Measurements from ENCODE around the gene BCL2.

BCL2 gene

GRCh38 chr18:63113899-63114565 is 205.5 kb downstream of the BCL2 start:
- WGBS, 2 experiments (ENCODE audit: insufficient coverage in 2 of 2) = 84 to 87% methylated on average over 3 of the region's 5 CpGs
- no peak overlapping the region for H3K27ac ChIP-seq (ENCODE audit: low read depth, low read length, severe bottlenecking)
- no peak overlapping the region for H3K4me3 ChIP-seq (ENCODE audit: extremely low read depth, insufficient read depth, low read length, poor library complexity, severe bottlenecking)
- peaks cover 6% of the 10 kb centered on the region for H3K9me3 ChIP-seq (ENCODE audit: control insufficient read depth, low read length)
- H3K4me1 ChIP-seq (ENCODE audit: control insufficient read depth, insufficient read depth, low read length, poor library complexity, severe bottlenecking) = no peaks in the 10 kb centered on the region
- H3K36me3 ChIP-seq (ENCODE audit: control insufficient read depth, insufficient read depth, low read length) = no peaks in the 10 kb centered on the region

GRCh38 chr18:63112706-63113105 is 206.9 kb downstream of the BCL2 start:
- Histone ChIP-seq H3K27ac (ENCODE audit: low read depth, low read length, severe bottlenecking) (no peak overlapping the region), H3K36me3 (ENCODE audit: control insufficient read depth, insufficient read depth, low read length) (no peaks in the 10 kb centered on the region), H3K4me1 (ENCODE audit: control insufficient read depth, insufficient read depth, low read length, poor library complexity, severe bottlenecking) (no peaks in the 10 kb centered on the region), H3K4me3 (ENCODE audit: extremely low read depth, insufficient read depth, low read length, poor library complexity, severe bottlenecking) (no peak overlapping the region), H3K9me3 (ENCODE audit: control insufficient read depth, low read length) (peaks cover 6% of the 10 kb centered on the region)
- whole genome bisulfite sequencing, 2 experiments (ENCODE audit: insufficient coverage in 2 of 2) = 91 to 94% methylated on average over 5 of the region's 5 CpGs

DNA sequence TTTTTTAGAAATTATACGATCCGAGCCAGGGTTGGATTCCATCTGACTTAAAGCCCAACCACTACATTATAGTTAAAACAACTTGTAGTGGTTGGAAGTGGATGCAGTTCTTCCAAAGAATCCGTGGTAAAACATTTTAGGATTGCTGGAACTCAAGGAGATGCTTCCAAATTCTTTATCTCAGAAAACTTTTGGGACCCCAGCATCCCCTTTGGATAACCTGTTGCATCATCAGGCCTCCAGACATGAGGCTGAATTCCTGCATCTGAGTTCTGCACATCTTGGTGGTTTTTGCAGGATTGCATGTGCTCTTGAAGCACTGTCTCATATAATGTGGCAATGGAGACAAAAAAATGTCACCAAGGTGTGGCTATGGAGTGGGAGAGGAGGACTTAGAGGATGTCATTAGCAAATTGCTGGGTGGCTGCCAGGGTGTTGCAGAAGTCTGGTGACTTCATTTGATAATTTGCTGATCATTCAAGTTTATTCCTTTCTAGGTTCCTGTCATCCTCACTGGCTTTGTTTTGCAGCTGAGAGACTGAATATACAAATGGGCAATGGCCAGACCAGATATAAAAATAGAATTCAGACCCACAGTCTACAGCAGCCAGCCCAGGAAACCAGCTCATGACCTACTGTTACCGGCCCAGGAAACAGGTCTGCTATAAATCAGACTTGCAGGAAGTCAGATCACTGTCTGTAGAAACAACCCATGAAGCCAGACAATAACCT is 207.7 kb downstream of the BCL2 start:
- H3K4me1 ChIP-seq (ENCODE audit: control insufficient read depth, insufficient read depth, low read length, poor library complexity, severe bottlenecking) = no peaks in the 10 kb centered on the region
- 95 to 100% methylated on average over 1 to 2 of the region's 4 CpGs for WGBS, 2 experiments (ENCODE audit: insufficient coverage in 2 of 2)
- H3K9me3 ChIP-seq (ENCODE audit: control insufficient read depth, low read length) = peaks cover 6% of the 10 kb centered on the region
- H3K27ac ChIP-seq (ENCODE audit: low read depth, low read length, severe bottlenecking) = no peak overlapping the region
- no peak overlapping the region for H3K4me3 ChIP-seq (ENCODE audit: extremely low read depth, insufficient read depth, low read length, poor library complexity, severe bottlenecking)
- no peaks in the 10 kb centered on the region for H3K36me3 ChIP-seq (ENCODE audit: control insufficient read depth, insufficient read depth, low read length)

DNA sequence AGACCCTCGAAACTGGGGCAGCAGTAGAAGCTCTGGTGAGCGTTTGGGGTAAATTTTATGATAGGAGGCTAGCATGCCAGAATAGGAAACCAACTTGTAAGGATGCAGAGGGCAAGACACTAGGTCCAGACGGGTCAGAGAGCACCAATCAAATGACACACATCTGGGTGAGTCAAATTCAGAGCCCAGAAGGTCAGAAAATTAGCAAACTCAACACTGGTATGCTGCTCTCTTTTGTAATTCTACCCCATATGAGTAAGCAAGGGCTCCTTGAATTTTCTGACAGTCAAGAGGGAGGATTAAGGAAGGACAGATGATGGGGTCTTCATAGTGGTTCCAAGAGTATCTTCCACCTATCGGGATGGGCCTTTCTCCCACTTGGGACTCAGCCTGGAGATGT is 209.8 kb downstream of the BCL2 start:
- Histone ChIP-seq H3K4me1 (ENCODE audit: control insufficient read depth, insufficient read depth, low read length, poor library complexity, severe bottlenecking) (no peaks in the 10 kb centered on the region), H3K27ac (ENCODE audit: low read depth, low read length, severe bottlenecking) (no peak overlapping the region), H3K4me3 (ENCODE audit: extremely low read depth, insufficient read depth, low read length, poor library complexity, severe bottlenecking) (no peak overlapping the region), H3K36me3 (ENCODE audit: control insufficient read depth, insufficient read depth, low read length) (no peaks in the 10 kb centered on the region), H3K9me3 (ENCODE audit: control insufficient read depth, low read length) (peaks cover 6% of the 10 kb centered on the region)
- WGBS, 2 experiments (ENCODE audit: insufficient coverage in 2 of 2) = 64 to 81% methylated on average over 3 to 4 of the region's 4 CpGs

GRCh38 chr18:63109022-63109421 is 210.5 kb downstream of the BCL2 start:
- no peaks in the 10 kb centered on the region for H3K4me1 ChIP-seq (ENCODE audit: control insufficient read depth, insufficient read depth, low read length, poor library complexity, severe bottlenecking)
- WGBS, 2 experiments (ENCODE audit: insufficient coverage in 2 of 2) = 93 to 100% methylated on average over 2 to 5 of the region's 5 CpGs
- H3K9me3 ChIP-seq (ENCODE audit: control insufficient read depth, low read length) = peaks cover 6% of the 10 kb centered on the region
- H3K36me3 ChIP-seq (ENCODE audit: control insufficient read depth, insufficient read depth, low read length) = no peaks in the 10 kb centered on the region
- H3K27ac ChIP-seq (ENCODE audit: low read depth, low read length, severe bottlenecking) = no peak overlapping the region
- H3K4me3 ChIP-seq (ENCODE audit: extremely low read depth, insufficient read depth, low read length, poor library complexity, severe bottlenecking) = no peak overlapping the region

GRCh38 chr18:63107931-63108330 is 211.6 kb downstream of the BCL2 start:
- no peak overlapping the region for H3K4me3 ChIP-seq (ENCODE audit: extremely low read depth, insufficient read depth, low read length, poor library complexity, severe bottlenecking)
- 84 to 98% methylated on average over 5 to 6 of the region's 7 CpGs for WGBS, 2 experiments (ENCODE audit: insufficient coverage in 2 of 2)
- H3K36me3 ChIP-seq (ENCODE audit: control insufficient read depth, insufficient read depth, low read length) = no peaks in the 10 kb centered on the region
- H3K27ac ChIP-seq (ENCODE audit: low read depth, low read length, severe bottlenecking) = no peak overlapping the region
- H3K4me1 ChIP-seq (ENCODE audit: control insufficient read depth, insufficient read depth, low read length, poor library complexity, severe bottlenecking) = no peaks in the 10 kb centered on the region
- peaks cover 6% of the 10 kb centered on the region for H3K9me3 ChIP-seq (ENCODE audit: control insufficient read depth, low read length)

DNA sequence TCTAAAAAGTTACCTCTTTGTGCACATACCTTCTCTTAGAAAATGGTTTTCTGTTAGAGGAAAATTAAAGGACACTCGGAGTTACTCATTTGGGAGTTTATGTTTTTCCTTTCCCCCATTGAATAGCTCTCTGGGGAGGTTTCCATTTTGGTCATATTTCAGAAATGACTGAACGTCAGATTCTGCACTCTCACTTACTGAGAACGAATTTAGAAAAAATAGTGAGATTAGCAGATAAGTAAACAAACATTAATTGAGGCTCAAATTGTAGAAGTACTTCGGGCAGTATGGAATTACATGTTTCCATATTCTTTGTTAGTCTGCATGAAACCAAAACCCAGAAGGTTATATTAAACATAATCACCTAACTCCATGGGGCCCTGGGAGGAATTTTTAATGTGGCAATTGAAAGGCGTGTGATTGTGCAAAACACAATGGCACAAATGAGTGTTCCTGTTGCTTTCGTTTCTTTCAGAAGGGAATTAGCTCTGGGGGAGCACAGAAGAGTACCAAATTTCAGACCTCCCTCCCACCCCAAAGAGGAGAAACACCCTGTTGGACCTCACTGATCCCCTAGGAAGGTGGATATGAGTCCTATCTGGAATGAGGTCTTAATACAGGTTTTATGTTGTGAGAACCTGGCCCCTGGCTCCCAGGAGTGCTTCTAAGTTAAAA is 212.3 kb downstream of the BCL2 start:
- no peaks in the 10 kb centered on the region for H3K4me1 ChIP-seq (ENCODE audit: control insufficient read depth, insufficient read depth, low read length, poor library complexity, severe bottlenecking)
- no peaks in the 10 kb centered on the region for H3K36me3 ChIP-seq (ENCODE audit: control insufficient read depth, insufficient read depth, low read length)
- no peak overlapping the region for H3K4me3 ChIP-seq (ENCODE audit: extremely low read depth, insufficient read depth, low read length, poor library complexity, severe bottlenecking)
- 100% methylated on average over 1 of the region's 6 CpGs; no CpG with 5 or more reads in 1 of the 2 experiments for WGBS, 2 experiments (ENCODE audit: insufficient coverage in 2 of 2)
- H3K27ac ChIP-seq (ENCODE audit: low read depth, low read length, severe bottlenecking) = no peak overlapping the region
- peaks cover 4% of the 10 kb centered on the region for H3K9me3 ChIP-seq (ENCODE audit: control insufficient read depth, low read length)

- no peak overlapping the region for H3K27ac ChIP-seq (ENCODE audit: low read depth, low read length, severe bottlenecking)
- H3K9me3 ChIP-seq (ENCODE audit: control insufficient read depth, low read length) = no peaks in the 10 kb centered on the region
- WGBS, 2 experiments (ENCODE audit: insufficient coverage in 2 of 2) = 100% methylated on average over 2 of the region's 3 CpGs; no CpG with 5 or more reads in 1 of the 2 experiments
- no peaks in the 10 kb centered on the region for H3K36me3 ChIP-seq (ENCODE audit: control insufficient read depth, insufficient read depth, low read length)
- no peaks in the 10 kb centered on the region for H3K4me1 ChIP-seq (ENCODE audit: control insufficient read depth, insufficient read depth, low read length, poor library complexity, severe bottlenecking)
- H3K4me3 ChIP-seq (ENCODE audit: extremely low read depth, insufficient read depth, low read length, poor library complexity, severe bottlenecking) = no peak overlapping the region
These were observed 212.8 kb downstream of the BCL2 start for GRCh38 chr18:63106727-63107126.

DNA sequence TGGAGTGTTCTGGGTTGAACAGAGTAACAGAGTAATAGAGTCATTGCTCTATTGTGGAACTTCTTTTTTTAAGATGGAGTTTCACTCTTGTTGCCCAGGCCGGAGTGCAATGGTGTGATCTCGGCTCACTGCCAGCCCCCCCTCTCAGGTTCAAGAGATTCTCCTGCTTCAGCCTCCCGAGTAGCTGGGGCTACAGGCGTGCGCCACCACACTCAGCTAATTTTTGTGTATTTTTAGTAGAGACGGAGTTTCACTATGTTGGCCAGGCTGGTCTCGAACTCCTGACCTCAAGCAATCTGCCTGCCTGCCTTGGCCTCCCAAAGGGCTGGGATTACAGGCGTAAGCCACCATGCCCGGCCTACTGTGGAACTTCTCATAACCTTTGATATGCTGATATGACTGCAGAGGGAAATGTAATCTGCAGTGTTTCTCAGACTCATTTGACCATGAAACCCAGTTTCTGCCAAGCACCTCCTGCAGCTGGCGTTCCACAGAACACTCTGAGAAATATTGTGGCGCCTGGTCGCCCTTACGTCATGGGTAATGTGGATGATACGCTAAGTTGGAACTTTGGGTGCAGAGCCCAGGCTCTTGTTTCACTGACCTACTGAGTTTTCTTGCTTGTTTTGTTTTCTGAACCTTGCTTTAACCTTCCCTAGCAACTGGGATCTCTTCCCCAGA is 213.8 kb downstream of the BCL2 start:
- WGBS, 2 experiments (ENCODE audit: insufficient coverage in 2 of 2) = 86 to 96% methylated on average over 8 to 13 of the region's 14 CpGs
- H3K4me1 ChIP-seq (ENCODE audit: control insufficient read depth, insufficient read depth, low read length, poor library complexity, severe bottlenecking) = no peaks in the 10 kb centered on the region
- H3K27ac ChIP-seq (ENCODE audit: low read depth, low read length, severe bottlenecking) = no peak overlapping the region
- H3K9me3 ChIP-seq (ENCODE audit: control insufficient read depth, low read length) = no peaks in the 10 kb centered on the region
- no peak overlapping the region for H3K4me3 ChIP-seq (ENCODE audit: extremely low read depth, insufficient read depth, low read length, poor library complexity, severe bottlenecking)
- no peaks in the 10 kb centered on the region for H3K36me3 ChIP-seq (ENCODE audit: control insufficient read depth, insufficient read depth, low read length)

DNA sequence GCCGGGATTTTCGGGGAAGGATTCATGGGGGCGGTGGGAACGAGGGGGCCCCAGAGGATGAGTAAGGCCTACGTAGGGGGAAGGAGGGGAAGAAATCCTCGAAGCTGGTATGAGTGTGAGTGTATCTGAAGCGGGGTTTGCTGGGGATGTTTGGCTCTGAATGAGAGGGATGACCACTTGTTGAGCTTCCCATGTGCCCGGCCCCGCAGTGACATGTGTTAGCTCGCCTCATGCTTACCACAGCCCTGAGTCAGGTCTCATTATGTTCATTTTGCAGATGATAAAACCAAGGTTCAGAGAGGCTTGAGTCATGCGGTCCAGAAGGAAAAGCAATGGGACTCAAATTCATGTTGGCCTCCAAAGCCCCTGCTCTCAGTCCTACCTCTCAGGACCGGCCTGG is 214.7 kb downstream of the BCL2 start:
- no peaks in the 10 kb centered on the region for H3K4me1 ChIP-seq (ENCODE audit: control insufficient read depth, insufficient read depth, low read length, poor library complexity, severe bottlenecking)
- no peak overlapping the region for H3K4me3 ChIP-seq (ENCODE audit: extremely low read depth, insufficient read depth, low read length, poor library complexity, severe bottlenecking)
- H3K36me3 ChIP-seq (ENCODE audit: control insufficient read depth, insufficient read depth, low read length) = no peaks in the 10 kb centered on the region
- 92% methylated on average over 9 to 11 of the region's 12 CpGs for WGBS, 2 experiments (ENCODE audit: insufficient coverage in 2 of 2)
- no peak overlapping the region for H3K27ac ChIP-seq (ENCODE audit: low read depth, low read length, severe bottlenecking)
- H3K9me3 ChIP-seq (ENCODE audit: control insufficient read depth, low read length) = no peaks in the 10 kb centered on the region

Measured in mesodermal cell (in vitro differentiated cells).